NOMO-1 (cell line): Measurements from ENCODE around the gene DDB1.
A peak's percentile ranks its signal among the peaks of the same experiment; 100 is the strongest.

Experiments used
- DNase-seq, 2 experiments: peaks; one replicate each; lab custom pipeline; 2025; ENCODE audit not compliant: unreplicated experiment in 2 of 2; lab: John Stamatoyannopoulos, UW

Gene DDB1

DNA sequence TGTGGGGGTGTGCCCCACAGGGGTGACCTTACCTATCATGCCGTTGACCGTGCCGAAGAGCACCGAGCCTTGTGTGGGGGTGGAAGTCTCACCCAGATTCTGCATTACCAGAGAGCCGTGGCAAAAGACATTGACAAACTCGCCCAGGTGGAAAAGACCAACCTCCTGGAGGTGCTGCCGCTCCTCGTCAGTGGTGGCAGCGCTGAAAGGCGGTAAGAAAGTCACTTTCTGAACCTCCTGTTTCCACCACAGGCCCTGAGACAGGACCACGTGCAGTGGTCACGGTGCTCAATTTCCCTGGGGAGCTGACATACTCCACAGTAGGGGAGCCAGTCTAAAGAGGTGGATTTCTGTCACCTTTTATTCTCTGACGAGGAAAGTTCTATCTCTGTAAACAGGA is 30.4 kb downstream of the DDB1 start:
- DNase-seq, result no peak

DNA sequence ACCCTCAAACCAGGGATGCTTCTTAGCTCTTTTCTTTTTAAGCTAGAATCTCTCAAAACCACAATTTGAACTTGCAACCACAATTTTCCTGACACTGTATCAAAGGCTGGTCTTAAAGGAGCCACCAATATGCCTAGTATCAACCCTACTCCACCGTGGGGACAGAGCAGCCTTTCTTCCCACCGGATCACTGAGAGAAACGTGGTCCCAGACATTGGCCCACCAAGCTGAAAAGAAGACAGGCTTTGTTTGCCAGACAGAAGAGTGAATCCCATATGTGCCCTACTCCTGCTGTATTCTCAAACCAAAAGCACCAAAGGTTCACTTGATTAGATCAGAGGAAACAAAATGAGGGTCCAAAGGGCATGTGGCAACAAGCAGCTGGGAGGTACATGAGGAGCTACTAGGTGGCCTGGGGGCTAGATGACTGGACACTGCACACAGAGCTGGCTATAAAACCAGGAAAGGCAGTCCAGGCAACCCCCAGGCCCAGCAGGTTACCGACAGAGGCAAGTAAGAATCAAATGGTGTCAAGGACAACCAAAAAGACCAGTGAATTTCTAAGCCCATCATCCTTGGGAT is 34.2 kb downstream of the DDB1 start:
- DNase-seq, result no peak

DNA sequence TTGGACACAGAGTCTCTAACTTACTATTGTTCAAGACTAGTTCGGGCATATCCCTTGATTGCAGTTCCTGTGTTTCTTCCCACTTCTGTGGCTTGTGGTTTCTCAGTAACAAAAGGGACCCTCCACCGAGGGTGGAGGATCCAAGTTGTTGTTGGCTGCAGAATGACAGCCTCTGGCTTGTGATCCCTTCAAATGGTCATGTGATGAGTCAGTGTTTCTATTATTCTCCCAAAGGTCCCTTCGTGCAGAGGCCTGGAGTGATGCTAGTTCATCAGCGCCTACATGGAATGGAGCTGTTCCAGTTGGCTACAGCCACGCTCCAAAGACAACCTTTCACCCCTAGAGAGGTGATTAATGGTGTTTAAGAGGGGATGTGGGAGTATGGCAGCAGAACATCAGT is 35.2 kb downstream of the DDB1 start:
- DNase-seq, result no peak

- no peak for DNase-seq
Measured at GRCh38 chr11:61297341-61297740, 35.6 kb downstream of the DDB1 start.

- no peak for DNase-seq
Measured at GRCh38 chr11:61295596-61295926, 37.3 kb downstream of the DDB1 start.

DNA sequence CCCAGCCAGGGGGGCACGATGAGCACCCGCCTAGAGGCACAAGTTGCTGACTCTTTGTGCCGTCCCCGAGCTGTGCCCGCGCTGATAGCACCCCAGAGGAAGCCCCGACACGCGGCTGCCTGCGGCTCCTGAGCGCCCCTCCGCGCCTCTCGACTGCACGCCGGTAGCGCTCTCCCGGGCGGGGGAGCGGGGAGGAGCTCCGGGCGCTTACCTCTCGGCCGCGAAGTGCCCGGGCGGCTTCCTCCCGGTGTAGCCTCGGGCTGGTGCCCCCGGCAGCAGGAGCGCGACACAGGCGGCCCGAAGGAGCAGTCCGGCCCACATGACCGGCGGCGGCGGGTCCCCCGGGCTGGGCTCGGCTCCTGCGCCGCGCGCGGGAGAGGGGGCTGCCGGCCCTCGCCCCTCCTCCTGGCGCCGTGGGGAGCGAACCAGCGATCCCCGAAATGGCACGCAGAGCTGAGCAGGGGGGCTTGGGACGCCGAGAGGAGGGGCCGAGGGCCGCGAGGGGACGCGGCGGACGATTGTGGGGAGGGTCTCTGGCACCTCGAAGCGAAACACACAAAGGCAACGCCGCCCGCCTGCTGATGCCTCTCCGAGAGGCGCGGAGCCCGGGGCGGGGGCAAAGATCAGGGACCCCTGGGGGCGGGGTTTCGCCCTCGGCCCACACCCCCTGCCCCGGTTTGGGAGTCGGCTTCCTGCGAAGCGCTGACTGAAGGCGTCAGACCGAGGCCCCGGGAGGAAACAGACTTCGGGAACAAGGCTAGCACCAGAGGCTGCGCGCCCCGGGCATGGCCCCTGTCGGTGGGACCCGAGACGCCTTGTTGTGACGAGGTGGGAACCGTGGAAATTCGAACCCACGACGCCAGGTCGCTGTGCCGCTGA is 37.9 kb downstream of the DDB1 start, which contains the start of gene VWCE:
VWCE (minus strand) TSS at position 600 of the 879 bp plus-strand sequence; CDS start at position 321, 279 bp downstream.
- DNase-seq, result peak; percentile 54 to 59

DNA sequence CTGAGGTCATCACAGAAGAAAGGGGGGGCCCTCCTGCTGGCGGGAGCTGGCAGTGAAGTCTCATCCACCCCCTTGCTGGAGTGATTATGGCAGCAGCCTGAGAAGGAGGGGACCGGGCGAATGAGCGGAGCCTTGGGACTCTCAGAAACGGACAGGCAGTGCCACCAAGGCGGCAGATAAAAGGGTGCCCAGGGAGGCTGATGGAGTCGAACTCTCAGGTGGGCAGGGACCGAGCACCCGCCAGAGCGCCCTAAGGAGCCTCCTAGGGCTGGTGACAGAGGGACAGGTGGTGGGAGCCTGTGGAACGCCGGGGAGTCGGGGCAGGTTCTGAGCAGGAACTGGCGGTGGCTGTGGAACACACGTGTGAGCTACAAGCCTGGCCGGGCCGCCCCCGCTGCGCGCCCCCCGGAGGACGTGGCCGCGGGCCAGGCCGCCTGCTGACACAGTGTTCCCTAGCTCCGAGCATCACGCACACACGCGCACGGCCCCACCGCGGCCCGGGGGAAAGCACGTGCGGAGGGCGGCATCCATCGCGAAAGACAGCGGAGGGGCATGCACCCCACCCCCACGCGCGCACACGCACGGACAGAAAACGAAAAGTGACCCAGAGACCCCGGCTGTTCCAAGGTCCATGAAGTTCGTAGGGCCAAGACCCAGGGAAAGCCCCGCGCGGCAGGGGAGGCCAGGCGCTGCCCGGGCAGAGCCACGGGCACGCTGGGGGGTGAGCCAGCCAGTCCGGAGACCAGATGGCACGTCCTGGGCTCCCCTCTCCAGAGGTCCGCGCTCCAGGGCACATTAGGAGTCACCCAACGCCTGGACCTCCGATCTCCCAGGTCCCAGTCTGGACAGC is 38.8 kb downstream of the DDB1 start:
- no peak for DNase-seq

- no peak for DNase-seq
Measured at GRCh38 chr11:61292356-61292755, 40.5 kb downstream of the DDB1 start.

GRCh38 chr11:61290905-61291690 is 41.8 kb downstream of the DDB1 start:
- no peak for DNase-seq

DNA sequence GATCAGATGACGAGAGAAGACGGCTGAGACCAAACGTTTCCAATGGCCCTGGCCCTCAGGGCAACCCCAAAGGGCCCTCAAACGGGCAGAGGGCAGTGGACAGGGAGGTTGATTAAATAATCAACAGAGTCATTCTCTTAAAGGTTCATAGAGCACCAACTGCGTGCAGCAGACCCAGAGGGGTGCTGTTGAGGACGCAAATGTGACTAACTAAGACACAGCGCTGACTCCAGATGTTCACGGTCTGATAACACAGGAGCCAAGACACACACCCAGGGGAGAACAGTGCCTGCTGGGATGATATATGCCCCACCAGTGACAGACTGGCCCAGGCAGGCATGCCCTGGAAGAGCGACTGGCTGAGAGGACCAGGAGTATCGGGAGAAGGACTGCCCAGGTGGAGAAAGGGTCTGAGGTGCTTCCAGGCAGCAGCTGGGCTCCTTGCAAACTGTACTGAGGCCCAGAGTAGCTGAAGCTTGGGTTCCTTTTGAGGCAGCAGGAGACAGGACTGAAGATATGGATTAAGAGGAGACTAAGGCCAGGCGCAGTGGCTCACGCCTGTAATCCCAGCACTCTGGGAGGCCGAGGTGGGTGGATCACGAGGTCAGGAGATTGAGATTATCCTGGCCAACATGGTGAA is 45.4 kb downstream of the DDB1 start:
- no peak for DNase-seq

- no peak for DNase-seq
Measured at GRCh38 chr11:61283613-61284012, 49.3 kb downstream of the DDB1 start.

DNA sequence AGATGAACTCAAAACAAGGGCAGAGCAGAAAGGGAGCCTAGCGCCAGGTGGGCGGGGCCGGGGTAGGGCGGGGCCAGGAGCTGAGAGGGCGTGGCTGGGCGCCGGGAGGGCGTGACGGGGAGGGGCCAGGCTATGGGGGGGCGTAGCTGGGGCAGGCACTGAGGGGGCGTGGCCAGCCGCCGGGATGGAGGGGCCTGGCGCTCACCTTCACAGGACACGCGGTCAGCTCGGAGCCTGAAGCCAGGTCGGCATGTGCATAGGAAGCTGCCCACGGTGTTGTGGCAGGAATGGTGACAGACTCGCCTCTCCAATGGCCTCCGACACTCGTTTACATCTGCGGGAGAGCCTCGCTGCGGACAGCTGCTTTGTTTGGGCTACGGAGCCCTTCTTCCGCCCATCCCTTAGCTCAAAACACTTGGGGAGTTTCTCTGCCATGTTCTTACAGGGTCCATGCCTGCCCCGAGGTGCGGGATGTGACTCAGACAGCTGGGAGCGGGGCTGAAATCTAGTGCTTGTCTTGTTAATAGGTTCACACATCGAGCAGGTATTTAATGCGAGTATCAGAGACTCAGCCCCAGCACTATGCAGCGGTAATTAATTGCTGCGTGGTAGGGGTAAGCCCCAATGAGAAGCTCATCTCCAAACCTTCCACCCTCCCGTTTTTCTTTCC is 51.2 kb downstream of the DDB1 start:
- DNase-seq, result peak; percentile 24 to 39

DNA sequence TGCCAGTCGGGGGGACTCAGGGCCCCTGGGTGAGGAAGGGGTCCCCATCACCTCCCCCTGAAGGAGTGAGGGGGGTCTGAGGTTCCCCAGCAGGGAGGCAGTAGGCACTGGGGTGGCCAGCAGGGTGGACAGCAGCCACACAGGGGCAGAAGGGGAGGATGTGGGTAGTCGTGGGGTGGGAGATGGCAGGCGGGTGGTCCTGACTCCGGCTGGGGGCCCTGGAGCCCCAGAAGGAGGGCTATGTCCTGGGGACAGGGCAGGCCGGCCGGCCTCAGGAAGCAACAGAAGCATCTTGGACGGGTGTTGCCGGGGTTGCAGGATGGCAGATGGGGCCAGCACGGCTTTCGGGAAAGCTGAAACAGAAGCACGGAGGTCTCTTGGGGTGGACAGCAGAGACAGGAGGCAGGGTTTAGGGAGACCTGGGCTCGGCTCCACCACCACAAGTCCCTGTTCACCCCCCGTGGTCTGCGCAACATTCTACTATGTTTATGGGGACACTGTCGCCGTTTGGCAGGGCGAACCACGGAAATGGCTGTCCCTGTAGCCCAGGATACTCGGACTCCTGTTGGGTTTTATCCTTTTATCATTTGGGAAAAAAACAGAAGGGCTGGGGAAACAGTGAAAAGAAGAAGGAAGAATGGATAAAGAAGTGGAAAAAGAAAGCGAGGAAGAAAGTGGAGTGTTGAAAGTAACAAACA is 51.9 kb downstream of the DDB1 start:
- DNase-seq, result no peak

GRCh38 chr11:61279934-61280659 is 52.8 kb downstream of the DDB1 start:
- DNase-seq, result no peak

- no peak for DNase-seq
Measured at GRCh38 chr11:61278001-61278470, 54.9 kb downstream of the DDB1 start.

DNA sequence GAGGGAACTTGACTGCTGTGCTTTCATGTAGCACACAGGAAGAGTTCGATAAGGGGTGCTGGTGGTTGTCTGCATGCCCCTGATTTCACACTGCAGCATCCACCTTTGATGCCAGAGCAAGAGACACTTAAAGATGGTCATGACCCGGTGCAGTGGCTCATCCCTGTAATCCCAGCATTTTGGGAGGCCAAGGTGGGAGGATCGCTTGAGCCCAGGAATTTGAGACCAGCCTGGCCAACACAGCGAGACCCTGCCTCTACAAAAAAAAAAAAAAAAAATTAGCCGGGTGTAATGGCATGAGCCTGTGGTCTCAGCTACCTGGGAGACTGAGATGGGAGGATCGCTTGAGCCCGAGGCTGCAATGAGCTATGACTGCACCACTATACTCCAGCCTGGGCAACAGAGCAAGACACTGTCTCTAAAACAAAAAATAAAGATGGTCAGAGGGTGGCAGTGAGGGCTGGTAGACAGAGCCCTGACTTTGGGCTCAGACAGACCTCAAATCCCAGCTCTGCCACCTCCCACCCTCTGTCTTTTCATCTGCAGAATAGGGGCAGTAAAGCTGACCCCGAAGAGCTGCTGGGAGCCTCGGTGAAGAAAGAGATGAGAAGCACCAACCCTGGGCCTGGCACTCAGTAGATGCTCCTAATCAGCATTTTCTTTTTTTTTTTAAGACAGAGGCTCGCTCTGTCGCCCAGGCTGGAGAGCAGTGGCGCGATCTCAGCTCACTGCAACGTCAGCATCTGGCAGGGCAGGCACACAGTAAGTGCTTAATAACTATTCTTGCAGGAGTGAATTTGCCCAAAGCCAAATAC is 55.5 kb downstream of the DDB1 start:
- DNase-seq, result no peak

DNA sequence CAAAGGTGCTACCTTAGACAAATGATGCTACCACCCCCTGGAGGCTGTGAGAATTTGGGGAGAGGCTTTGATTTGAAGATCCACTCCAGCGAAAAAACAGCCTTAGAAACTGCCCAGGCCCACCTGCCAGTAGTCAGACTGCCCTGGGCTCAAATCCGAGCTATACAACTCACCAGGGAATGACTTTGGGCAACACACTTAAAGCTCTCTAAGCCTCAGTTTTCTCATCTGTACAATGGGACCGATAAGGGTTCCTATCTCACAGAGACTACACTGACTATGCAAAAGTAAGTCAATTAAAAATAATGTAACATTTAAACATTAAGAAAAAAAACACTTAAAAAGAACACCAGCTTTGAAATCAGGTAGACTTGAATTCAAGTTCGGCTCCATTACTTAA is 57.7 kb downstream of the DDB1 start:
- DNase-seq, result no peak
